Dendritic cell treated with granulocyte-macrophage colony-stimulating factor and Interleukin-4, amounts not matched to agents 40 ng/mL and 50 ng/mL, for 4 days (primary cell): ENCODE results near the gene CCND2.

Experiments
- H3K27ac Mint-ChIP-seq: one replicate; pipeline ENCODE4 v1.8.0; 2022; ENCODE audit warnings: mild to moderate bottlenecking, mixed read lengths
- H3K27me3 Mint-ChIP-seq: one replicate; pipeline ENCODE4 v1.8.0; 2022; ENCODE audit warnings: mild to moderate bottlenecking, mixed read lengths
- H3K36me3 Mint-ChIP-seq: one replicate; pipeline ENCODE4 v1.8.0; 2022; ENCODE audit warnings: low read depth, mixed read lengths
- H3K4me1 Mint-ChIP-seq: one replicate; pipeline ENCODE4 v1.8.0; 2022; ENCODE audit warnings: low read depth, mixed read lengths
- H3K4me3 Mint-ChIP-seq: one replicate; pipeline ENCODE4 v1.8.0; 2022; ENCODE audit warnings: mild to moderate bottlenecking, moderate library complexity, mixed read lengths
- H3K9me3 Mint-ChIP-seq: one replicate; pipeline ENCODE4 v1.8.0; 2022; ENCODE audit warnings: mixed read lengths
- intact Hi-C: fragments of 100-400 bp; cut with micrococcal nuclease; formaldehyde crosslinking; loops from one replicate; pipeline ENCODE4 v1.15.0; 2022

The CCND2 gene

GRCh38 chr12:4268329-4269181 is 5.0 kb upstream of the CCND2 start:
- no peaks in the 10 kb centered on the region for H3K36me3 Mint-ChIP-seq
- peak overlapping the region; percentile 89 for H3K27ac Mint-ChIP-seq
- no peaks in the 10 kb centered on the region for H3K9me3 Mint-ChIP-seq
- intact Hi-C loops, result loop anchor here (5.0 kb wide), 1 partner anchor 106 kb away; no protein-coding TSS in a partner anchor
- H3K27me3 Mint-ChIP-seq, result peaks cover 73% of the 10 kb centered on the region
- peak overlapping the region; percentile 84 for H3K4me3 Mint-ChIP-seq
- peaks cover 42% of the 10 kb centered on the region for H3K4me1 Mint-ChIP-seq

DNA sequence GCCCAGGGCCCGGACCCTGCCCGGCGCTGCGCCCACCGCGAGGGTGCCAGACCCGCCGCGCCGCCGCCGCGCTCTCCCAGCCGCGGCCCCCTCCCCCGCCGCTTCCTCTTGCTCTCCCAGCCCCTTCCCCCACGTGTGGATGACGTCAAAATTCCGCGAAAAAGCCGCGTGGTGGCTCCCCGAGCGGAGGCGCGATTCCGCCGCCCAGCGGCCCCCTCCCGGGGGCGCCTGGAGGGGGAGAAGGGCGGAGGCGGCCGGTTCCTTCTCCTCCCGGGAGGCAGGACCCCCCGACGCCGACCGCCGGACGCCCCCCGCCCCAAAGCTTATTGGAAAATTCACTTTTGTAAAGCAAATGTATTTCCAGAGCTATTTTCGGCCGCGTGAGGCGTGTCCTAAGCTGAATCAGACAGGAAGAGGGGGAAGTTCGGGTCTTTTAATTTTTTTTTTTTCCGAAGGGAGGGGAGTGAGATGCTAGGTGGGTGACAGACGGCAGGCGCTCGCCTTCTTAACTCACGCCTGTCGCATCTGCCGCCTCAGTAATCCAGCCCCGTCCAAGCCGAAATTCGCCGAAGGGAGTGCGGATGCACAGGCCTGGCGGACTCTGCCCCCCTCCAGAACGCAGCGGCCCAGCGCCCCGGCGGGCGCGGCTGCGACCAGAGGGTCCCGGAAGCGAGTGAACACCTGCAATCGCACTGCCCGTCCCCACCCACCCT is 4.1 kb upstream of the CCND2 start:
- Mint-ChIP-seq H3K4me3 (peak overlapping the region; percentile 81), H3K36me3 (no peaks in the 10 kb centered on the region), H3K4me1 (peaks cover 50% of the 10 kb centered on the region), H3K27me3 (peaks cover 79% of the 10 kb centered on the region), H3K9me3 (no peaks in the 10 kb centered on the region), H3K27ac (peak overlapping the region; percentile 89)
- intact Hi-C loops, result loop anchor here (5.0 kb wide), 1 partner anchor 107 kb away; no protein-coding TSS in a partner anchor

DNA sequence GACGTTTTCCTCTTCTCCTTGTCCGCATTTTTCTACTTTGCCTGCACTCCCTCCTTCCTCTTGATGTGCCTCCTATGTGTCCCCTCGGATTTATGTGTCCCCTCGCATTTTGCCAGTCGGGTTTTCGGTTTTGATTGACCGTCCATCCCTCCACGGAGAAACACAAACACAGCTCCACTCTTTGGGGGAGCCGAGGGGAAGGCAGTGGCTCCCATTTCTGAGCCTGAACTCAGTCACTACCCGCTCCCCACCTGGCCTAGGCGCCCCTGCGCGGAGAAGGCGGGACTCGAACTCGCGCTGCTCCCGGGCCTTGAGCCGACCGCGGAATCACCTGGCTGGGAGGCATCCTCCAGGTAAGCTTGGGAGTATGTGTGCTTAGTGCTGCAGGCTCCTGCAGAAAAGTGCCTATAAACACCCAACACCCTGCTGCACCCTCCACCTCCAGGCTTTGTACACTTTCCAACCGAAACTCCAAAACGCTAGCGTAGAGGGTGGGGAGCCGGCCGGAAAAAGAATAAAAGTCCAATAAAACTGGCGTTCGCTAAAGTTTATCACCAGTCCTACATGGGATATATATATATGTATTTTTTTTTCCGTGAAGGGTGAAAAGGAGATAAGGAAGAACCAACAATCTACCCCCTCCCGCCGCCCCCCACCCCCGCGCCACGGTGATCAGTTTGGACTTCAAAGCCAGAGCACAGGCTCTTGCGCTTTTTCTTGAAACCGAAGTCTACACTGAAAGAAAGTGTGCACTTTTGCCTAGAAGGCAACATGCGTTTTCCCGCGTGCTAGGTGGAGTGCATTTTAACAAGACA is 3.3 kb upstream of the CCND2 start:
- H3K4me1 Mint-ChIP-seq, result peaks cover 58% of the 10 kb centered on the region
- peaks cover 82% of the 10 kb centered on the region for H3K27me3 Mint-ChIP-seq
- intact Hi-C loops, result loop anchor here (5.0 kb wide), 1 partner anchor 398 kb away; the partner anchor contains the start of gene PARP11
- peaks cover 5% of the 10 kb centered on the region for H3K36me3 Mint-ChIP-seq
- H3K4me3 Mint-ChIP-seq, result peak overlapping the region; percentile 81
- H3K27ac Mint-ChIP-seq, result peak overlapping the region; percentile 89
- H3K9me3 Mint-ChIP-seq, result no peaks in the 10 kb centered on the region

DNA sequence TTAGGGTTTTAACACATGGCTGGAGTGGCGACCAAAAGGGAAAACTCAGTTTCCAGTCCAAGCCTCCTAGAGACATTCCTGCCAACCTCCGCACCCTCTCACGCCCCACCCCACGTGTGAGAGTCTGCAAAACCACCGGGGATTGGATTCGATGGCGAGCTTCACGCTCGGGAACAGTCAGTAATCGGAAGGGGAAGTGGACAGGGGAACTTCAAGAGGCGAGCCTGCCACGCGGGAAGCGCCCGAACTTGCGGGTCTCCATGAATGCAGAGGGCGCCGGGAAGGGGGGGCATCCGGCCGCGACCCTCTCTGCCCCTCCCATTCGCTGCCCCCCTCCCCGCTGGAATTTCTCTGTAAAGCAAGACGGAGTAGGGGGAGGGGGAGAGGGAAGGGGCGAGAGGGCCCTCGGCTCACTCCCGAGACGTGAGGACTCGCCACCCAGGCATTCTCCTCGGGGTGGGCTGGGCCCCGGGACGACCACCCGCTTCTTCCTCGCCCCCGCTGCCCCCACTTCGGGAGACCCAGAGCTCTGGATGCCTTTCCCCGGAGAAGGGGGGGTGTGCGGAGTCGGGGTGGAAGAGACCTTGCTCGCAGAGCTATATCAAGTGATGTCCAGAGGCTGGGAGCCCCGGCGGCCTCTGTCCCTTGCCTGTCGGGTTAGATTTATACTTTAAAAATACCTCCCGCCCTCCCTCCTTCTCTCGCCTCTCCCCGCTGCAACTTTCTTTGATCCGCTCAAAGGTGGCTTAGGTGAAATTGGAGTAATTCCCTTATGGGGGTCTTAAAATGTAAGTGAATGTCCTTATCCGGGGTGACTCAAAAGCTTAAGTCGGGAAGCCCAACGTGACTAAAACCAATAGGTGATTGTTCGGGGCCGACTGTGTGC is 2.5 kb upstream of the CCND2 start:
- Mint-ChIP-seq H3K9me3 (no peaks in the 10 kb centered on the region), H3K27me3 (peaks cover 83% of the 10 kb centered on the region), H3K27ac (peak overlapping the region; percentile 76), H3K4me3 (peak overlapping the region; percentile 66), H3K36me3 (peaks cover 6% of the 10 kb centered on the region), H3K4me1 (peaks cover 67% of the 10 kb centered on the region)
- intact Hi-C loops, result loop anchor here (1.0 to 5.0 kb wide), 2 partner anchors 56 to 399 kb away; partner anchors contain the start of gene PARP11

- Mint-ChIP-seq H3K36me3 (peaks cover 6% of the 10 kb centered on the region), H3K27me3 (peaks cover 81% of the 10 kb centered on the region), H3K27ac (peak overlapping the region; percentile 76), H3K4me3 (peak overlapping the region; percentile 66), H3K9me3 (no peaks in the 10 kb centered on the region), H3K4me1 (peaks cover 71% of the 10 kb centered on the region)
- intact Hi-C loops, result loop anchor here (1.0 to 5.0 kb wide), 2 partner anchors 57 to 400 kb away; partner anchors contain the start of gene PARP11
These were observed 1.7 kb upstream of the CCND2 start for GRCh38 chr12:4271717-4272423.

- peak overlapping the region; percentile 76 for H3K27ac Mint-ChIP-seq
- H3K9me3 Mint-ChIP-seq, result no peaks in the 10 kb centered on the region
- H3K4me3 Mint-ChIP-seq, result peak overlapping the region; percentile 89
- peaks cover 75% of the 10 kb centered on the region for H3K4me1 Mint-ChIP-seq
- H3K36me3 Mint-ChIP-seq, result peaks cover 6% of the 10 kb centered on the region
- peaks cover 81% of the 10 kb centered on the region for H3K27me3 Mint-ChIP-seq
- intact Hi-C loops, result loop anchor here (5.0 kb wide), 1 partner anchor 400 kb away; the partner anchor contains the start of gene PARP11
These were observed 914 bp upstream of the CCND2 start for GRCh38 chr12:4272424-4273272.

- Mint-ChIP-seq H3K9me3 (no peaks in the 10 kb centered on the region), H3K27me3 (peaks cover 77% of the 10 kb centered on the region), H3K4me1 (peaks cover 78% of the 10 kb centered on the region), H3K27ac (peak overlapping the region; percentile 83), H3K4me3 (peak overlapping the region; percentile 89), H3K36me3 (peaks cover 6% of the 10 kb centered on the region)
- intact Hi-C loops, result loop anchor here (5.0 kb wide), 1 partner anchor 401 kb away; the partner anchor contains the start of gene PARP11
These were observed 300 bp upstream of the CCND2 start for GRCh38 chr12:4273273-4273651.

GRCh38 chr12:4274396-4275015 is 944 bp downstream of the CCND2 start:
- H3K4me3 Mint-ChIP-seq, result peak overlapping the region; percentile 89
- intact Hi-C loops, result loop anchor here (5.0 kb wide), 1 partner anchor 402 kb away; the partner anchor contains the start of gene PARP11
- peaks cover 6% of the 10 kb centered on the region for H3K36me3 Mint-ChIP-seq
- peaks cover 67% of the 10 kb centered on the region for H3K27me3 Mint-ChIP-seq
- H3K9me3 Mint-ChIP-seq, result no peaks in the 10 kb centered on the region
- peaks cover 75% of the 10 kb centered on the region for H3K4me1 Mint-ChIP-seq
- H3K27ac Mint-ChIP-seq, result peak overlapping the region; percentile 83

- H3K27ac Mint-ChIP-seq, result peak overlapping the region; percentile 83
- peaks cover 61% of the 10 kb centered on the region for H3K27me3 Mint-ChIP-seq
- peaks cover 72% of the 10 kb centered on the region for H3K4me1 Mint-ChIP-seq
- intact Hi-C loops, result no loop called here
- H3K36me3 Mint-ChIP-seq, result peaks cover 8% of the 10 kb centered on the region
- H3K4me3 Mint-ChIP-seq, result peak overlapping the region; percentile 89
- H3K9me3 Mint-ChIP-seq, result no peaks in the 10 kb centered on the region
These were observed 1.7 kb downstream of the CCND2 start for GRCh38 chr12:4275016-4275869.

DNA sequence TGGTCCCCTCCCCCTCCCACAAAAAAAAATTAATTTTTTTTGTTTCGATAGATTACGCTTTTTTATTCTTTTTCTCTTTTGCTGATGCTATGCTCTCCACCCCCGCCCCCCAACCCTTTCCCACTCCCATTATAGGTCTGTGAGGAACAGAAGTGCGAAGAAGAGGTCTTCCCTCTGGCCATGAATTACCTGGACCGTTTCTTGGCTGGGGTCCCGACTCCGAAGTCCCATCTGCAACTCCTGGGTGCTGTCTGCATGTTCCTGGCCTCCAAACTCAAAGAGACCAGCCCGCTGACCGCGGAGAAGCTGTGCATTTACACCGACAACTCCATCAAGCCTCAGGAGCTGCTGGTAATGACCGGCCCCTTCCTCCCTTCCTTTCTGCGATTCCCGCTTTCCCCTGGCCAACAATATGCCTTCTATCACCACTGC is 2.3 kb downstream of the CCND2 start:
- no peaks in the 10 kb centered on the region for H3K9me3 Mint-ChIP-seq
- intact Hi-C loops, result loop anchor here (2.0 kb wide), 1 partner anchor 391 kb away; no protein-coding TSS in a partner anchor

More for the DNA sequence above, 2.3 kb downstream of the CCND2 start:
- peak overlapping the region; percentile 23 for H3K4me3 Mint-ChIP-seq
- peaks cover 75% of the 10 kb centered on the region for H3K4me1 Mint-ChIP-seq
- peaks cover 61% of the 10 kb centered on the region for H3K27me3 Mint-ChIP-seq
- H3K27ac Mint-ChIP-seq, result no peak overlapping the region
- peaks cover 14% of the 10 kb centered on the region for H3K36me3 Mint-ChIP-seq
